ENCODE results near the gene ABCD1. TPM values are rescaled to one million over a fixed set of nuclear protein-coding genes. Genes with fewer than 3 reads are reported as not detected.

The ABCD1 gene
- total RNA-seq, 1 donor from 2014 or later = 11.0 TPM

GRCh38 chrX:153776120-153776599 lies 51.5 kb downstream of the ABCD1 start:
- H3K4me3 ChIP-seq = no peak overlapping the region
- H3K4me1 ChIP-seq = peaks cover 10% of the 10 kb centered on the region
- no peak for TF ChIP-seq CTCF (IDR thresholded peaks at IDR 0.05)
- TF ChIP-seq POLR2AphosphoS5 (IDR thresholded peaks at IDR 0.05; ENCODE audit: insufficient read depth in 1 of 2, low read depth in 1 of 2) = no peak
- no peak for TF ChIP-seq POLR2A (IDR thresholded peaks at IDR 0.05)
- no peaks in the 10 kb centered on the region for H3K27me3 ChIP-seq
- DNase-seq (ENCODE audit: extremely low spot score in 2 of 2) = no peak
- intact Hi-C loops (cut with DNase I) = no loop called here
- no peaks in the 10 kb centered on the region for H3K36me3 ChIP-seq
- no peaks in the 10 kb centered on the region for H3K9me3 ChIP-seq
- no peak overlapping the region for H3K27ac ChIP-seq

- no peaks in the 10 kb centered on the region for H3K27me3 ChIP-seq
- no peak for DNase-seq (ENCODE audit: extremely low spot score in 2 of 2)
- H3K4me3 ChIP-seq = no peak overlapping the region
- no peak for TF ChIP-seq CTCF (IDR thresholded peaks at IDR 0.05)
- TF ChIP-seq POLR2A (IDR thresholded peaks at IDR 0.05) = no peak
- TF ChIP-seq POLR2AphosphoS5 (IDR thresholded peaks at IDR 0.05; ENCODE audit: insufficient read depth in 1 of 2, low read depth in 1 of 2) = no peak
- H3K36me3 ChIP-seq = no peaks in the 10 kb centered on the region
- no peak overlapping the region for H3K27ac ChIP-seq
- H3K9me3 ChIP-seq = no peaks in the 10 kb centered on the region
- peaks cover 15% of the 10 kb centered on the region for H3K4me1 ChIP-seq
- intact Hi-C loops (cut with DNase I) = no loop called here
Measured at GRCh38 chrX:153776611-153777045, 52.0 kb downstream of the ABCD1 start.

- Histone ChIP-seq H3K9me3 (no peaks in the 10 kb centered on the region), H3K36me3 (no peaks in the 10 kb centered on the region), H3K27me3 (no peaks in the 10 kb centered on the region), H3K4me1 (peaks cover 18% of the 10 kb centered on the region), H3K27ac (no peak overlapping the region), H3K4me3 (no peak overlapping the region)
- DNase-seq (ENCODE audit: extremely low spot score in 2 of 2) = no peak
- intact Hi-C loops (cut with DNase I) = no loop called here
- no peak for TF ChIP-seq POLR2AphosphoS5 (IDR thresholded peaks at IDR 0.05; ENCODE audit: insufficient read depth in 1 of 2, low read depth in 1 of 2)
- no peak for TF ChIP-seq POLR2A (IDR thresholded peaks at IDR 0.05)
- TF ChIP-seq CTCF (IDR thresholded peaks at IDR 0.05) = no peak
Measured at GRCh38 chrX:153777261-153778090, 52.8 kb downstream of the ABCD1 start.

- intact Hi-C loops (cut with DNase I) = no loop called here
- H3K36me3 ChIP-seq = no peaks in the 10 kb centered on the region
- peaks cover 18% of the 10 kb centered on the region for H3K4me1 ChIP-seq
- no peaks in the 10 kb centered on the region for H3K27me3 ChIP-seq
- DNase-seq (ENCODE audit: extremely low spot score in 2 of 2) = no peak
- H3K9me3 ChIP-seq = no peaks in the 10 kb centered on the region
- TF ChIP-seq CTCF (IDR thresholded peaks at IDR 0.05) (no peak), POLR2A (IDR thresholded peaks at IDR 0.05) (no peak), POLR2AphosphoS5 (IDR thresholded peaks at IDR 0.05; ENCODE audit: insufficient read depth in 1 of 2, low read depth in 1 of 2) (no peak)
- no peak overlapping the region for H3K4me3 ChIP-seq
- H3K27ac ChIP-seq = no peak overlapping the region
Measured at GRCh38 chrX:153778181-153778580, 53.5 kb downstream of the ABCD1 start.

GRCh38 chrX:153778684-153779101 lies 54.0 kb downstream of the ABCD1 start:
- H3K36me3 ChIP-seq = no peaks in the 10 kb centered on the region
- intact Hi-C loops (cut with DNase I) = no loop called here
- TF ChIP-seq CTCF (IDR thresholded peaks at IDR 0.05) = no peak
- no peak for TF ChIP-seq POLR2AphosphoS5 (IDR thresholded peaks at IDR 0.05; ENCODE audit: insufficient read depth in 1 of 2, low read depth in 1 of 2)
- no peak for TF ChIP-seq POLR2A (IDR thresholded peaks at IDR 0.05)
- peaks cover 18% of the 10 kb centered on the region for H3K4me1 ChIP-seq
- no peak for DNase-seq (ENCODE audit: extremely low spot score in 2 of 2)
- H3K9me3 ChIP-seq = no peaks in the 10 kb centered on the region
- no peak overlapping the region for H3K4me3 ChIP-seq
- H3K27ac ChIP-seq = no peak overlapping the region
- H3K27me3 ChIP-seq = no peaks in the 10 kb centered on the region
